GM19238 (cell line): ENCODE results near the gene CDK17.
"Not testable (repeated sequence)": the region's sequence is repeated elsewhere in the genome, so short reads cannot be mapped to it uniquely, and the experiment has no call there.

Source experiments
- DNase-seq: peaks from one replicate; pipeline ENCODE4 v3.0.0; 2011; ENCODE audit warnings: low spot score; ENCODE audit not compliant: insufficient read length

Gene CDK17

GRCh38 chr12:96395236-96395635 is 5.0 kb downstream of the CDK17 start:
- no peak for DNase-seq

GRCh38 chr12:96393229-96393628 is 7.0 kb downstream of the CDK17 start:
- DNase-seq: not testable (repeated sequence)

- no peak for DNase-seq
Observed at GRCh38 chr12:96392397-96392796, 7.8 kb downstream of the CDK17 start.

GRCh38 chr12:96387981-96388380 is 12.3 kb downstream of the CDK17 start:
- no peak for DNase-seq

GRCh38 chr12:96386794-96387193 is 13.4 kb downstream of the CDK17 start:
- DNase-seq: no peak

GRCh38 chr12:96383991-96384390 is 16.2 kb downstream of the CDK17 start:
- no peak for DNase-seq

- DNase-seq: no peak
Observed at GRCh38 chr12:96383371-96383770, 16.9 kb downstream of the CDK17 start.

GRCh38 chr12:96379743-96380142 is 20.5 kb downstream of the CDK17 start:
- not testable (repeated sequence) for DNase-seq

GRCh38 chr12:96378319-96378718 is 21.9 kb downstream of the CDK17 start:
- no peak for DNase-seq

GRCh38 chr12:96376865-96377264 is 23.4 kb downstream of the CDK17 start:
- no peak for DNase-seq

GRCh38 chr12:96375841-96376604 is 24.2 kb downstream of the CDK17 start:
- DNase-seq: no peak

GRCh38 chr12:96375170-96375569 is 25.1 kb downstream of the CDK17 start:
- DNase-seq: no peak

GRCh38 chr12:96371790-96372699 is 28.2 kb downstream of the CDK17 start:
- no peak for DNase-seq

GRCh38 chr12:96371138-96371789 is 29.0 kb downstream of the CDK17 start:
- DNase-seq: no peak

- no peak for DNase-seq
Observed at GRCh38 chr12:96368687-96369086, 31.6 kb downstream of the CDK17 start.

- no peak for DNase-seq
Observed at GRCh38 chr12:96368233-96368632, 32.0 kb downstream of the CDK17 start.

GRCh38 chr12:96366381-96366654 is 33.9 kb downstream of the CDK17 start:
- DNase-seq: no peak

GRCh38 chr12:96365604-96366380 is 34.4 kb downstream of the CDK17 start:
- DNase-seq: no peak

- no peak for DNase-seq
Observed at GRCh38 chr12:96364092-96364700, 36.0 kb downstream of the CDK17 start.

GRCh38 chr12:96361074-96361473 is 39.2 kb downstream of the CDK17 start:
- no peak for DNase-seq

GRCh38 chr12:96360550-96360949 is 39.7 kb downstream of the CDK17 start:
- no peak for DNase-seq
